ENCODE data around the gene CAPN11. TPM values are rescaled to one million over a fixed set of nuclear protein-coding genes. Genes with fewer than 3 reads are reported as not detected.
A peak's percentile ranks its signal among the peaks of the same experiment; 100 is the strongest.

Gene CAPN11
- total and polyA plus RNA-seq, 9 of the 15 experiments (the other 6 are each of a cell fraction or from before 2014, with no cell fraction given), result 0.03 to 0.61 (median 0.17) TPM; not detected in 1

DNA sequence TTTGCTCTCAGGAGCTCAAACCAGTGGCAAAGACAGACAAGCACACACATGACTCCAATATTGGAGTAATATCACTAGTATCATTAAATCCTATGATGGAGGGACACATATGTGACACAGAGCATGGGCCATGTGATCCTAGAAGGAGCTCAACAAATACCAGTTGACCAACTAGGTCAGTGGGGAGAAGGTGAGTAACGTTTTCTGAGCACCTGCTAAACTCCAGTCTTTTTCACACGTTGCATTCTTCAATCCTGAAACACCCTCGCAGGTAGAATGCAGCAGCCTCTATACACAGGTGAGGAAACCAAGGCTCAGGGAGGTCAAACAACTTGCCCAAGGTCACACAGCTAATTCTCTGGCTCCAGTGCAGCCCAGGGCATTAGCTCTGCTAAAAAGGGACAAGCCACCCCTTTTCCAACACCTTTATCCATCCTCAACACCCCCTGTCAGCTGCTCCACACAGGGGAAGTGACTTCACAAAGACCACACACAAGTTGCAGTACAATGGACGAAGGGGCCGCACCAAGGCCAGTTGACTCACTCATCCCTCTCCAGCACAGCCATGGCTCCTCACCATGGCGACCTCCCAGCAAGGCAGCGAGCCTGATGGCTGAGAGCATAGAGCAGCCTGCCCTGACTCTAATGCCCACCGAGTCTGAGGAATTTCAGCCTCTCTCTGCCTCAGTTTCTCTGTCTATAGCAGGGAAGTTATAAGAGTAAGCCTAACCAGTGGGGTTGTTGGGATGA is 4.4 kb downstream of the CAPN11 start:
- intact Hi-C loops (cut with micrococcal nuclease), result no loop called here
- H3K4me3 ChIP-seq, result no peak overlapping the region
- no peak overlapping the region for H3K4me2 ChIP-seq (ENCODE audit: insufficient read depth, low read length)
- FAIRE-seq (no peak), DNase-seq (ENCODE audit: extremely low read depth in 1 of 4, low spot score in 3 of 4) (no peak), ATAC-seq (no peak)
- BruUV-seq (replicated peaks), result no TSS peak
- H3K4me1 ChIP-seq (replicated peaks in 1 of 2; ENCODE audit: control insufficient read depth in 2 of 2, insufficient read depth in 2 of 2, low read length in 2 of 2), result peaks cover 8 to 10% of the 10 kb centered on the region in 2 experiments; a peak in 4 of 5 replicates
- no peak overlapping the region for H2AFZ ChIP-seq (ENCODE audit: low read depth, low read length)
- peak overlapping the region in 1 of 2 experiments; percentile 14; a peak in 1 of 4 replicates for H3K9ac ChIP-seq (ENCODE audit: insufficient read depth in 1 of 2, low read depth in 2 of 2, low read length in 2 of 2)
- in situ Hi-C loops (cut with MboI), result no loop called here
- no peaks in the 10 kb centered on the region for H3K9me3 ChIP-seq (replicated peaks; ENCODE audit: control insufficient read depth, insufficient read depth, low read depth, low read length)
- WGBS (ENCODE audit: insufficient coverage, low coverage, missing lambda C conversion rate), result 12% methylated on average over 8 of the region's 8 CpGs
- ChIA-PET CTCF (ENCODE audit: low intra/inter-chr PET ratio) (no interaction called here), POLR2A (interaction anchor here (0.6 to 2.1 kb wide), 6 partner anchors 10 to 172 kb away, joined by 3 to 13 read pairs (median 4); no protein-coding TSS in a partner anchor)
- H4K20me1 ChIP-seq (replicated peaks; ENCODE audit: control insufficient read depth, insufficient read depth, low read length), result no peaks in the 10 kb centered on the region
- H3K27ac ChIP-seq (ENCODE audit: extremely low read depth, low read depth, low read length), result no peak overlapping the region
- no peaks in the 10 kb centered on the region for H3K36me3 ChIP-seq (ENCODE audit: control insufficient read depth, insufficient read depth, low read length)
- no peak for TF ChIP-seq ZNF140 (CRISPR knock-in tag; IDR thresholded peaks at IDR 0.05)
- peak in 1 of 3 experiments; percentile 12 for TF ChIP-seq YY1 (IDR thresholded peaks at IDR 0.05; ENCODE audit: borderline replicate concordance in 1 of 3, control insufficient read depth in 1 of 3, extremely low read depth in 1 of 3, insufficient read depth in 3 of 3, insufficient read length in 1 of 3, insufficient replicate concordance in 2 of 3, low read depth in 1 of 3, low read length in 2 of 3)
- no peak for TF ChIP-seq RUNX1 (IDR thresholded peaks at IDR 0.05; ENCODE audit: low read depth)
- TF ChIP-seq ZFP36 (IDR thresholded peaks at IDR 0.05; ENCODE audit: low read depth, low read length, partially characterized antibody), result peak; percentile 5
- H3K27me3 ChIP-seq (ENCODE audit: control insufficient read depth in 2 of 2, insufficient read depth in 2 of 2, low read length in 2 of 2), result peaks cover 3 to 14% of the 10 kb centered on the region in 2 experiments; a peak in 3 of 5 replicates
- H3K79me2 ChIP-seq (ENCODE audit: control insufficient read depth, insufficient read depth, low read length), result no peaks in the 10 kb centered on the region
- no peaks in the 10 kb centered on the region for H3K9me1 ChIP-seq (ENCODE audit: control insufficient read depth, insufficient read depth, low read length)

Measured in K562 (cell line).